Common myeloid progenitor, CD34-positive (primary cell): ENCODE results near the gene ATP8A2.

Experiments
- CTCF ChIA-PET: fragments of 350-600 bp; sonication (Branson Sonifier 250); formaldehyde crosslinking; loops from one replicate; lab custom pipeline; 2021; ENCODE audit warnings: antibody characterized with exemption; lab: Charles Lee
- POLR2A ChIA-PET: fragments of 350-600 bp; sonication (Branson Sonifier 250); formaldehyde crosslinking; loops from one replicate; lab custom pipeline; 2021; ENCODE audit warnings: antibody characterized with exemption; lab: Charles Lee
- DNase-seq, 3 donors: peaks; one replicate each; pipeline versions ENCODE4 v3.0.0 to v3.0.0-alpha.2; 2013
- H3K27ac ChIP-seq, 2 experiments: 1 replicate in 1 of 2; 2 replicates in 1 of 2; pipeline ENCODE4 v1.7.0; 2013; ENCODE audit warnings: inconsistent platforms in 2 of 2, low read length in 2 of 2, mild to moderate bottlenecking in 2 of 2, low read depth in 1 of 2, moderate library complexity in 1 of 2; ENCODE audit not compliant: severe bottlenecking in 2 of 2, insufficient read depth in 1 of 2, poor library complexity in 1 of 2
- H3K27me3 ChIP-seq, 5 experiments: replicated peaks in 2 of 5; 1 replicate in 3 of 5; 2 replicates in 2 of 5; pipeline versions ENCODE4 v1.6.1 to v1.7.0; 2013; ENCODE audit warnings: low read length in 4 of 5, mild to moderate bottlenecking in 2 of 5, moderate library complexity in 2 of 5, inconsistent platforms in 1 of 5; ENCODE audit not compliant: insufficient read depth in 5 of 5, control insufficient read depth in 4 of 5
- H3K36me3 ChIP-seq, 4 experiments: 1 replicate in 2 of 4; 2 replicates in 2 of 4; pipeline versions ENCODE4 v1.6.1 to v1.7.0; 2013; ENCODE audit warnings: low read length in 3 of 4, control low read depth in 1 of 4, mild to moderate bottlenecking in 1 of 4; ENCODE audit not compliant: control insufficient read depth in 4 of 4, insufficient read depth in 4 of 4
- H3K4me1 ChIP-seq, 4 experiments: 1 replicate in 3 of 4; 2 replicates in 1 of 4; pipeline versions ENCODE4 v1.6.1 to v1.7.1; 2013; ENCODE audit warnings: low read length in 3 of 4, mild to moderate bottlenecking in 3 of 4, control low read depth in 1 of 4, inconsistent platforms in 1 of 4, moderate library complexity in 1 of 4; ENCODE audit not compliant: control insufficient read depth in 4 of 4, insufficient read depth in 4 of 4; ENCODE audit errors: control extremely low read depth in 1 of 4
- H3K4me3 ChIP-seq, 7 experiments: 1 replicate in 4 of 7; 2 replicates in 3 of 7; pipeline versions ENCODE4 v1.5.1 to v1.7.0; 2013; ENCODE audit warnings: mild to moderate bottlenecking in 7 of 7, low read length in 6 of 7, moderate library complexity in 6 of 7, inconsistent platforms in 2 of 7, low read depth in 2 of 7, control low read depth in 1 of 7; ENCODE audit not compliant: insufficient read depth in 4 of 7, control insufficient read depth in 1 of 7; ENCODE audit errors: extremely low read depth in 1 of 7
- H3K9me3 ChIP-seq, 5 experiments: 1 replicate in 4 of 5; 2 replicates in 1 of 5; pipeline versions ENCODE4 v1.6.1 to v1.7.1; 2013; ENCODE audit warnings: low read length in 4 of 5, mild to moderate bottlenecking in 2 of 5, inconsistent platforms in 1 of 5, low read depth in 1 of 5, moderate library complexity in 1 of 5; ENCODE audit not compliant: control insufficient read depth in 4 of 5, insufficient read depth in 2 of 5; ENCODE audit errors: control extremely low read depth in 1 of 5
- WGBS: methylation state at CpG from one replicate; pipeline ENCODE4 v1.1.5; 2013; ENCODE audit not compliant: insufficient coverage; 5-methylcytosine and 5-hydroxymethylcytosine counted together

The ATP8A2 gene

GRCh38 chr13:26017196-26017921 is 645.6 kb downstream of the ATP8A2 start:
- Histone ChIP-seq H3K4me3 (no peak overlapping the region), H3K9me3 (peaks cover 0 to 6% (median 0%) of the 10 kb centered on the region in 5 experiments), H3K27me3 (peaks cover 0 to 3% (median 0%) of the 10 kb centered on the region in 5 experiments), H3K4me1 (peaks cover 0 to 16% (median 10%) of the 10 kb centered on the region in 4 experiments), H3K27ac (no peak overlapping the region), H3K36me3 (no peaks in the 10 kb centered on the region)
- WGBS, result 92% methylated on average over 9 of the region's 9 CpGs
- CTCF ChIA-PET, result interaction anchor here (0.9 to 1.0 kb wide), 2 partner anchors 9 to 19 kb away, joined by 3 read pairs; no protein-coding TSS in a partner anchor
- DNase-seq, result no peak
- POLR2A ChIA-PET, result interaction anchor here (0.7 kb wide), 1 partner anchor 443 kb away, joined by 3 read pairs; no protein-coding TSS in a partner anchor

GRCh38 chr13:26017932-26018665 is 646.3 kb downstream of the ATP8A2 start:
- ChIA-PET CTCF (interaction anchor here (0.9 to 1.0 kb wide), 3 partner anchors 9 to 18 kb away, joined by 3 read pairs; no protein-coding TSS in a partner anchor), POLR2A (no interaction called here)
- no peak for DNase-seq
- H3K9me3 ChIP-seq, result peaks cover 0 to 6% (median 0%) of the 10 kb centered on the region in 5 experiments
- peaks cover 0 to 3% (median 0%) of the 10 kb centered on the region in 5 experiments for H3K27me3 ChIP-seq
- H3K36me3 ChIP-seq, result no peaks in the 10 kb centered on the region
- peaks cover 0 to 16% (median 10%) of the 10 kb centered on the region in 4 experiments for H3K4me1 ChIP-seq
- no peak overlapping the region for H3K27ac ChIP-seq
- WGBS, result 84% methylated on average over 3 of the region's 6 CpGs
- H3K4me3 ChIP-seq, result no peak overlapping the region

GRCh38 chr13:26019251-26019650 is 647.5 kb downstream of the ATP8A2 start:
- no peaks in the 10 kb centered on the region for H3K36me3 ChIP-seq
- peaks cover 0 to 16% (median 10%) of the 10 kb centered on the region in 4 experiments for H3K4me1 ChIP-seq
- WGBS, result 84% methylated on average over 7 of the region's 7 CpGs
- peak in 1 of 3 donors; percentile 18 for DNase-seq
- CTCF ChIA-PET, result interaction anchor here (1.0 kb wide), 1 partner anchor 15 kb away, joined by 3 read pairs; no protein-coding TSS in a partner anchor
- H3K27ac ChIP-seq, result no peak overlapping the region
- no peak overlapping the region for H3K4me3 ChIP-seq
- no peaks in the 10 kb centered on the region for H3K27me3 ChIP-seq
- H3K9me3 ChIP-seq, result peaks cover 0 to 2% (median 0%) of the 10 kb centered on the region in 5 experiments
- POLR2A ChIA-PET, result no interaction called here

GRCh38 chr13:26019881-26020870 is 648.4 kb downstream of the ATP8A2 start:
- H3K27ac ChIP-seq, result peak overlapping the region in 1 of 2 experiments; percentile 59
- WGBS, result 68% methylated on average over 17 of the region's 22 CpGs
- H3K9me3 ChIP-seq, result no peaks in the 10 kb centered on the region
- peak; percentile 38 to 83 (median 72) for DNase-seq
- no peaks in the 10 kb centered on the region for H3K36me3 ChIP-seq
- no peaks in the 10 kb centered on the region for H3K27me3 ChIP-seq
- H3K4me3 ChIP-seq, result peak overlapping the region in 1 of 7 experiments; percentile 11
- H3K4me1 ChIP-seq, result peaks cover 0 to 16% (median 10%) of the 10 kb centered on the region in 4 experiments
- POLR2A ChIA-PET, result no interaction called here
- CTCF ChIA-PET, result no interaction called here

GRCh38 chr13:26020891-26021290 is 649.1 kb downstream of the ATP8A2 start:
- no peak overlapping the region for H3K27ac ChIP-seq
- peaks cover 0 to 16% (median 10%) of the 10 kb centered on the region in 4 experiments for H3K4me1 ChIP-seq
- ChIA-PET POLR2A (no interaction called here), CTCF (no interaction called here)
- no peak for DNase-seq
- no peaks in the 10 kb centered on the region for H3K27me3 ChIP-seq
- H3K9me3 ChIP-seq, result no peaks in the 10 kb centered on the region
- no peak overlapping the region for H3K4me3 ChIP-seq
- no peaks in the 10 kb centered on the region for H3K36me3 ChIP-seq
- WGBS, result 94% methylated on average over 6 of the region's 7 CpGs

- POLR2A ChIA-PET, result no interaction called here
- CTCF ChIA-PET, result no interaction called here
- 92% methylated on average over 2 of the region's 2 CpGs for WGBS
- DNase-seq, result no peak
- no peak overlapping the region for H3K27ac ChIP-seq
- H3K4me3 ChIP-seq, result no peak overlapping the region
- H3K36me3 ChIP-seq, result no peaks in the 10 kb centered on the region
- no peaks in the 10 kb centered on the region for H3K9me3 ChIP-seq
- H3K4me1 ChIP-seq, result peaks cover 0 to 16% (median 10%) of the 10 kb centered on the region in 4 experiments
- H3K27me3 ChIP-seq, result no peaks in the 10 kb centered on the region
These were observed 649.7 kb downstream of the ATP8A2 start for GRCh38 chr13:26021516-26021915.
